Mucosa of rectum (tissue), 2 donors: ENCODE results near the gene COPE.

Experiments
- H3K27ac ChIP-seq, 2 donors: one replicate each; pipeline ENCODE4 v1.7.0; 2013; ENCODE audit warnings: inconsistent platforms in 2 of 2, low read depth in 2 of 2, low read length in 2 of 2
- H3K27me3 ChIP-seq, 2 donors: one replicate each; pipeline ENCODE4 v1.7.0; 2013; ENCODE audit warnings: low read length in 2 of 2; ENCODE audit not compliant: control insufficient read depth in 2 of 2, insufficient read depth in 2 of 2
- H3K36me3 ChIP-seq, 2 donors: one replicate each; pipeline ENCODE4 v1.7.0; 2013; ENCODE audit warnings: low read length in 2 of 2; ENCODE audit not compliant: control insufficient read depth in 2 of 2, insufficient read depth in 2 of 2
- H3K4me1 ChIP-seq, 2 donors: one replicate each; pipeline ENCODE4 v1.7.0; 2013; ENCODE audit warnings: low read length in 2 of 2, mild to moderate bottlenecking in 1 of 2; ENCODE audit not compliant: control insufficient read depth in 2 of 2, insufficient read depth in 2 of 2
- H3K4me3 ChIP-seq, 2 donors: one replicate each; pipeline ENCODE4 v1.7.0; 2013; ENCODE audit warnings: low read length in 2 of 2
- H3K9ac ChIP-seq, 2 donors: one replicate each; pipeline ENCODE4 v1.7.0; 2013; ENCODE audit warnings: low read length in 2 of 2, low read depth in 1 of 2, mild to moderate bottlenecking in 1 of 2
- H3K9me3 ChIP-seq, 2 donors: one replicate each; pipeline ENCODE4 v1.7.0; 2013; ENCODE audit warnings: low read length in 2 of 2; ENCODE audit not compliant: control insufficient read depth in 2 of 2
- donor health status: healthy.
- donor health status: Normal muscosa, but diverticular disease.

The COPE gene

DNA sequence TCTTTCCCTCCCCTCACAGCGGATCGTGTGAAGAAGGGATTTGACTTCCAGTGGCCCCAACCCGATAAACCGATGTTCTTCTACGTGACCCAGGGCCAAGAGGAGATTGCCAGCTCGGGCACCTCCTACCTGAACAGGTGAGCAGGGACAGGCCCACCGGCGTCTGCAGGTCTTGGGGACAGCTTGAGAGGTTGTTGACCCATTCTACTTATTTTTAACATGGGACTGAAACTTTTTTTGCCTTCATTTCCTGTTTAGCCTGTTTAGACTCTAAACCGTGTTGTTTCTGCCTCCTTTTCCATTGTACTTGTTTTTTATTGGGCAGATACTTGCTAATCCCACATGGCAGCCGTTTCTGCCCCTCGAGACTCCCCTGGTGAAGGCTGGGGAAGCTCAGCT, 58.9 kb downstream of the COPE start:
- H3K36me3 ChIP-seq, result peaks cover 88 to 95% of the 10 kb centered on the region in 2 donors
- no peaks in the 10 kb centered on the region for H3K27me3 ChIP-seq
- no peak overlapping the region for H3K4me3 ChIP-seq
- H3K9ac ChIP-seq, result no peak overlapping the region
- no peak overlapping the region for H3K27ac ChIP-seq
- peaks cover 0 to 3% of the 10 kb centered on the region in 2 donors for H3K4me1 ChIP-seq
- H3K9me3 ChIP-seq, result no peaks in the 10 kb centered on the region

DNA sequence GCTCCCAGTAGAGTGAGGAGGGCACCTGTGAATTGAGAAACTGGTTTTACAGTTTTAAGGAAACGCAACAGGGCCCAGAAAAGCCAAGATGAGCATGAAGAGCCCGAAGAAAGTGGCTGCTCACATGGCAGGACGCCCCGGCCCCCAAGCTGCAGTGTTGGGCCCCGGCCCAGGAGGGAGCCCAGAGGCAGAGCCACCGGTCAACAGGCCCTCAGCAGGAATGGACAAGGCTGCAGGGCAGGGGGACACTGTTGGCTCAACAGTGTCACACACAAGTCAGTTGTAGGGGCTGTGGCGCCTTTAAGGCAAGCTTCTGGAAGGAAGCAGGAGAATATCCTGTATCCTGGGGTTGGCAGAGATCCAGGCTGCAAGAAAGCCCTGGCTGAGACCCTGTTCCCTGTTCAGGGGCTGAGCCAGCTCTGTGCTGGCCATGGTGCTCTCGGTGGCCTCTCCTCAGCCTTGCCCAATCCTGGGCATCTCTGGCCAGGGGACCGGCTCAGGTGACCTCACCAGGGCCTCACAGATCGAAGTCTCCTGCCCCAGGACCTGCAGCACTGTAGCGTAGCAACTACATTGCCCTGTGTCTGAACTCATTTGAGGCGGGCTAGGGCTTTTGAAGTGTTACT, 59.4 kb downstream of the COPE start:
- Histone ChIP-seq H3K4me3 (no peak overlapping the region), H3K9ac (no peak overlapping the region), H3K4me1 (peaks cover 0 to 3% of the 10 kb centered on the region in 2 donors), H3K27ac (no peak overlapping the region), H3K36me3 (peaks cover 91 to 95% of the 10 kb centered on the region in 2 donors), H3K9me3 (no peaks in the 10 kb centered on the region), H3K27me3 (no peaks in the 10 kb centered on the region)

DNA sequence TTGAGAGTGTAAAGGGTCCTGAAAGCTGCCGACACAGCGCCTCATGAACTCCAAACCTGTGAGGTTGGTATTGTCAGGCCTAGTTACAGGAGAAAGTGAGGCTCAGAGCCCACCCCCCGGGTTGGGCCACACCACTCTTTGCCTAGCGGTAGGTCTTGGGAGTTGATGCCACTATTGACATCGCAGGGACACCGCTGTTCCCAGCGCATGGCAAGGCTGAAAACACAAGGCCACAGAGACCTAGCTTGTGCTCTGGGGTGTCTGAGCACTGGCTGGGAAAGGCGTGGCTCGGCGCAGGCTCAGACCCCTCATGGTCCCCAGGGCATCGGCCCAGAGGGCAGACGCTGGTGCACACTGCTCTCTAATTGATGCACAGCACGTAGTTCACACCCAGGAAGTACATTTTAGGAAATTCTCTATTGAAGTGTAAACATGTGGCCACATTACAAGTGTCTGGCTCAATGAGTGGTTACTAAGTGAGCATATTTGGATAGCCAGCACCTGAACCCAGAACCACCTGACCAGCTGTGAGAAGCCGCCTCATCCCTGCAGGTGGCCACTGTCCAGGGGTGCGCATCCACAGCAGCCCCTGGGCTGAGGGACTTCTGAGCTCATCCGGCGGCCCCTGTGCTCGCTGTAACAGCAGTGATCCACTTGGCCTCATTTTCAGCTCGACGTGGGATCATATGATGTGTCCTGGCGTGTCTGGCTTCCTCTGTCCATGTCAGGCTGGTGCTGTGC, 60.1 kb downstream of the COPE start:
- Histone ChIP-seq H3K36me3 (peaks cover 97 to 99% of the 10 kb centered on the region in 2 donors), H3K9ac (no peak overlapping the region), H3K4me3 (no peak overlapping the region)

DNA sequence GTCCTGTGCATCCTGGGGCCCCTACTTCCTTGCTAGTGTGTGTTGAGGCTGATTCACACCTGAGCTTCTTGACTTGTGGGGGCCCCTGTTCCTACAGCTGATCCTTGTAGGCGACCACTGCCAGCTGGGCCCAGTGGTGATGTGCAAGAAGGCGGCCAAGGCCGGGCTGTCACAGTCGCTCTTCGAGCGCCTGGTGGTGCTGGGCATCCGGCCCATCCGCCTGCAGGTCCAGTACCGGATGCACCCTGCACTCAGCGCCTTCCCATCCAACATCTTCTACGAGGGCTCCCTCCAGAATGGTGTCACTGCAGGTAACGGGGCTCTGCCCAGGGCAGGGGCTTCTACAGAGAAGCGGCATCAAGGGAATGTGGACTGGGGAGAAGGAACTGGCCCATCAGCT, 62.0 kb downstream of the COPE start:
- no peaks in the 10 kb centered on the region for H3K27me3 ChIP-seq
- H3K27ac ChIP-seq, result no peak overlapping the region
- H3K4me3 ChIP-seq, result no peak overlapping the region
- H3K9me3 ChIP-seq, result no peaks in the 10 kb centered on the region
- H3K4me1 ChIP-seq, result peaks cover 0 to 3% of the 10 kb centered on the region in 2 donors
- H3K36me3 ChIP-seq, result peaks cover 94 to 98% of the 10 kb centered on the region in 2 donors
- H3K9ac ChIP-seq, result no peak overlapping the region

More for the DNA sequence above, 60.1 kb downstream of the COPE start:
- peaks cover 0 to 3% of the 10 kb centered on the region in 2 donors for H3K4me1 ChIP-seq
- H3K27me3 ChIP-seq, result no peaks in the 10 kb centered on the region
- H3K9me3 ChIP-seq, result no peaks in the 10 kb centered on the region
- H3K27ac ChIP-seq, result no peak overlapping the region

DNA sequence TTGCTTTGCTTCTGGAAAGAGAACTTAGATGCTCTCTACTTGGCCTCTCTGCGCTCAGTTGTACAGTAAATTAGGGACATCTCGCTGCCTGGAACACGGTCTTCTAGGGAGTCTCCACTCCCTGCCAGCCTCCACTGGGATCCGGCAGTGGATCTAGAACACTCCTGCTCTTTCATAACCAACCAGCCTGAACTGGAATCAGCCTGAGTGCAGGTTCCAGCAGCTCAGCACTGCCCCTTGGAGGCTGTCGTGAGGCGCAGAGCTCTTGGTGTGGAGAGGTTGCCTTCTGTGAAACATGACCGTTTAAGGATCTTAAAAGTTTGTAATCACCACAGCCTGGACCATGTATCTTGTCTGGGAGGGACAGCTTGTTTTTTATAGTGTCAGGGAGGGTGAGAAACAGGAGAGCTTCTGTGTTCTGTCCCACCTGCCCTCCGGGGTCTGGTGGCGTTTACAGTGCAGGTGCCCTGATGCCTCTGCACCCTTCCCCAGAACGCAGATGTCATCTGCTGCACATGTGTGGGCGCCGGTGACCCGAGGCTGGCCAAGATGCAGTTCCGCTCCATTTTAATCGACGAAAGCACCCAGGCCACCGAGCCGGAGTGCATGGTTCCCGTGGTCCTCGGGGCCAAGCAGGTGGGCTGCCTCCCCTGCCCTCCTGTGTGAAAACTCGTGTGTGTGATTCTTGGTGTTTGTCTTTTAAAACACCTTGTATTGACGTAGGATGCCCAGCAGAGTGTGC, 62.6 kb downstream of the COPE start:
- H3K36me3 ChIP-seq, result peaks cover 93 to 98% of the 10 kb centered on the region in 2 donors
- no peak overlapping the region for H3K9ac ChIP-seq
- no peaks in the 10 kb centered on the region for H3K27me3 ChIP-seq
- peaks cover 0 to 2% of the 10 kb centered on the region in 2 donors for H3K4me1 ChIP-seq
- no peak overlapping the region for H3K4me3 ChIP-seq
- no peaks in the 10 kb centered on the region for H3K9me3 ChIP-seq
- no peak overlapping the region for H3K27ac ChIP-seq

DNA sequence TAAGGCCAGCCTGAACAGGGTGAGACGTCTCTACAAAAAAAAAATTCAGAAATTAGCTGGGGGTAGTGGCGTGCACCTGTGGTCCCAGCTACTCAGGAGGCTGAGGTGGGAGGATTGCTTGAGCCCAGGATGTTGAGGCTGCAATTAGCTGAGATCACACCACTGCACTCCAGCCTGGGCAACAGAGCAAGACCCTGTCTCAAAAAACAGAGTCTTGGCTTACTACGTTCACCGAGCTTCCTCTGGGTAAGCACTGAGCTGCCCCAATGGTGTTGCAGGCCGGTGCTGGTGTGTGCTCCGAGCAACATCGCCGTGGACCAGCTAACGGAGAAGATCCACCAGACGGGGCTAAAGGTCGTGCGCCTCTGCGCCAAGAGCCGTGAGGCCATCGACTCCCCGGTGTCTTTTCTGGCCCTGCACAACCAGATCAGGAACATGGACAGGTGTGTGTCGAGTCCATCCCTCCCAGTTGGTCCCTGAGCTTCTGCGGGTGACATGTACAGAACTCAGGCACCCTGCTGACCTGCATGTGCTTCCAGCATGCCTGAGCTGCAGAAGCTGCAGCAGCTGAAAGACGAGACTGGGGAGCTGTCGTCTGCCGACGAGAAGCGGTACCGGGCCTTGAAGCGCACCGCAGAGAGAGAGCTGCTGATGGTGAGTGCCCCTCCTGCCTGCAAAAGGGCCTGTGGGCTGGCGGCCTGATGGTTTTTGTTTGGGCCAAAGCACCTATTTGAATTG, 63.4 kb downstream of the COPE start:
- Histone ChIP-seq H3K36me3 (peaks cover 92 to 98% of the 10 kb centered on the region in 2 donors), H3K9me3 (no peaks in the 10 kb centered on the region), H3K27me3 (no peaks in the 10 kb centered on the region), H3K27ac (no peak overlapping the region), H3K4me3 (no peak overlapping the region), H3K4me1 (no peaks in the 10 kb centered on the region), H3K9ac (no peak overlapping the region)

DNA sequence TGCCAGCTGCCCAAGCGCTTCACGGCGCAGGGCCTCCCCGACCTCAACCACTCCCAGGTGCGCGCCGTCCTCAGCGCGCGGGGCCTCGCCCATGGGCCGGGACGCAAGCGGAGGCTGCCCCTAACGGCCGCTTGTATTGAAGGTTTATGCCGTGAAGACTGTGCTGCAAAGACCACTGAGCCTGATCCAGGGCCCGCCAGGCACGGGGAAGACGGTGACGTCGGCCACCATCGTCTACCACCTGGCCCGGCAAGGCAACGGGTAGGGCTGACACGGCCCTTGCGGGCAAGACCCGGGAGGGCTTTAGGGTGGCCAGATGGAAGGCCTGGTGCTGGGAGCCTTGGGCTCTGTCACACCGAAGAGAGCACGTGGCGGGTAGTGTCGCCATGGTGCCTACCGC, 64.2 kb downstream of the COPE start:
- Histone ChIP-seq H3K27ac (no peak overlapping the region), H3K9me3 (no peaks in the 10 kb centered on the region), H3K36me3 (peaks cover 92 to 97% of the 10 kb centered on the region in 2 donors), H3K4me3 (no peak overlapping the region), H3K9ac (no peak overlapping the region), H3K4me1 (peaks cover 0 to 5% of the 10 kb centered on the region in 2 donors), H3K27me3 (no peaks in the 10 kb centered on the region)

DNA sequence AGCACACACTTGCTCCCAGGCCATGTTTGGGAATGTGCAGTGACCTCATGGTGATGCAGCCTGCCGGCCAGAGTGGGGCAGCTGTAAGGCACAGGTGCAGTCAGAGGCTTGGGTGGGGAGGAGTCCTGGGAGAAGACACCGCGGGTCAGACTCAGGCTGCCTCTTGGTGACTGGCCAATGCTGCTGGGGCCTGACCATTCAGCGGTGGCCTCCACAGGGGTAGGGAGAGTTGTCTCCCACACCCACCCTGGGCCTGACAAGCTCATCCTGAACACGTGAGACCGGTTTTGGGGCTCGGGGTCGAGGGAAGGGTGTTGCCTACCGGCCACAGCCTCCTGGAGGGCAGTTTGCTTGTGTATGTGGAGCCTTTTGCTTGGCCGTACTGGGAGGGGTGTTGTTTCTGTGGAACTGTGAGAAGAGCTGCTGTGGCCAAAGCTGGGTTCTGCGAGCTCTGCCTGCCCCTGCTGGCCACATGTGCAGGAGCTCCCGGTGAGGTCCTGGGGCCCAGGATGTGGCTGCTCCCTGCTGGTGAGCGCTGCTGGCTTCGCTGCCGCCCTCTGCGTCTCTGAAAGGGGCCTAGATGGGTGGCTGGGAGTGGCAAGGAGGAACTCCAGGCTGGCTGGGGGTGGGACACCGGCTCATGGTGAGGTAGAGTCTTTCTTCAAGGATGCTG, 65.3 kb downstream of the COPE start:
- H3K27ac ChIP-seq, result no peak overlapping the region
- H3K4me1 ChIP-seq, result peaks cover 8 to 13% of the 10 kb centered on the region in 2 donors
- no peak overlapping the region for H3K9ac ChIP-seq
- no peaks in the 10 kb centered on the region for H3K9me3 ChIP-seq
- H3K4me3 ChIP-seq, result no peak overlapping the region
- H3K36me3 ChIP-seq, result peaks cover 90 to 95% of the 10 kb centered on the region in 2 donors
- H3K27me3 ChIP-seq, result no peaks in the 10 kb centered on the region

DNA sequence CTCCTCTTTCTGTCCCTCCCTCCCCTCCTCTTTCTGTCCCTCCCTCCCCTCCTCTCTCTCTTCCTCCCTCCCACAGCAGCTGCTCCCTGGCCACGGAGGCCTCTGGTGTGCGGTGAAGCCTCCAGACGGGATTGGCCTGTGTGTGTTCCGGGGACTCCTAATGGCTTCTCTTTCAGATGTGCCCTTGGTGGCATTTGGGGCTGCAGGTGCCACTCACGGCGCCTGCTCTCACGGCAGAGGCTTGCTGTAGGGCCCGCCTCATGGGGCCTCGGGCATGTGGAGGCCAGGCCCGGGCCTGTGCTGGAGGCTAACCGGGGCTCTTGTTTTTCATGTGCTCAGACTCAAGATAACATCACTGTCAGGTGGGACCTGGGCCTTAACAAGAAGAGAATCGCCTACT, 66.5 kb downstream of the COPE start:
- Histone ChIP-seq H3K27ac (no peak overlapping the region), H3K4me1 (peaks cover 20 to 23% of the 10 kb centered on the region in 2 donors), H3K36me3 (peaks cover 88 to 93% of the 10 kb centered on the region in 2 donors), H3K9ac (no peak overlapping the region), H3K4me3 (no peak overlapping the region), H3K9me3 (no peaks in the 10 kb centered on the region), H3K27me3 (no peaks in the 10 kb centered on the region)
